Activated naive CD8-positive, alpha-beta T cell treated with anti-CD3 and anti-CD28 coated beads for 36 hours (primary cell): ENCODE results near the gene ADCY9. TPM values are rescaled to one million over a fixed set of nuclear protein-coding genes. Genes with fewer than 3 reads are reported as not detected.

Source experiments
- DNase-seq: peaks from one replicate; pipeline ENCODE4 v3.0.0; 2021
- H3K27ac Mint-ChIP-seq: one replicate; pipeline ENCODE4 v1.8.0; 2022; ENCODE audit warnings: mild to moderate bottlenecking, moderate library complexity, mixed read lengths
- H3K27me3 Mint-ChIP-seq: one replicate; pipeline ENCODE4 v1.8.0; 2022; ENCODE audit warnings: mild to moderate bottlenecking, mixed read lengths
- H3K36me3 Mint-ChIP-seq: one replicate; pipeline ENCODE4 v1.8.0; 2021; ENCODE audit warnings: mild to moderate bottlenecking, mixed read lengths
- H3K4me1 Mint-ChIP-seq: one replicate; pipeline ENCODE4 v1.8.0; 2021; ENCODE audit warnings: mixed read lengths
- H3K4me3 Mint-ChIP-seq: one replicate; pipeline ENCODE4 v1.8.0; 2022; ENCODE audit warnings: mild to moderate bottlenecking, moderate library complexity, mixed read lengths
- H3K9me3 Mint-ChIP-seq: one replicate; pipeline ENCODE4 v1.8.0; 2022; ENCODE audit warnings: mixed read lengths
- total RNA-seq, 2 experiments: library from RNA; stranded (reverse); gene quantifications; one replicate each; pipeline ENCODE4 v1.2.3, GENCODE V29; 2021

The ADCY9 gene
- total RNA-seq, 2 experiments from 2014 or later: 3.6 to 4.2 TPM

GRCh38 chr16:3922241-3922640 is 194.0 kb downstream of the ADCY9 start:
- no peak overlapping the region for H3K27ac Mint-ChIP-seq
- H3K9me3 Mint-ChIP-seq: peaks cover 10% of the 10 kb centered on the region
- no peak for DNase-seq
- H3K4me3 Mint-ChIP-seq: no peak overlapping the region
- H3K4me1 Mint-ChIP-seq: no peaks in the 10 kb centered on the region
- H3K27me3 Mint-ChIP-seq: peaks cover 25% of the 10 kb centered on the region
- peaks cover 2% of the 10 kb centered on the region for H3K36me3 Mint-ChIP-seq

DNA sequence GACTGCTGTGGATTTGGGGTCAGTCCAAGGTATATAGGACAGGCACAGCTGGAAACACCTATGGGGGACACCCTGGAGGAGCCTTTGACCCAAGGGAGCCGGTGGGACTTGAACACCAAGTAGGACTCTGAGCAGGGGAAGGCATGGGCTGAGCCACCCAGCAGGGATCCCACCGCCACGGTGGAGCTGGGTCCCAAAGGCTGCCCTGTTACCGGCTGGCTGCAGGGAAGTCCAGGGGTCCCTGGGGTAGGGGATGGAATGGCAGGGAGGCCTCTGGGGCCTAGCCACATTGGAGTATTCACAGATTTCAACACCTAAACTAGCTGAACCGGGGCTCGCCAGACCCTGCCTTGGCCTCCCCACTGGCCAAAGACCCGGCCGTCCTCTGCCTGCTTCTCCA is 196.0 kb downstream of the ADCY9 start:
- H3K9me3 Mint-ChIP-seq: peaks cover 13% of the 10 kb centered on the region
- H3K4me1 Mint-ChIP-seq: no peaks in the 10 kb centered on the region
- no peak overlapping the region for H3K4me3 Mint-ChIP-seq
- no peak overlapping the region for H3K27ac Mint-ChIP-seq
- H3K27me3 Mint-ChIP-seq: peaks cover 22% of the 10 kb centered on the region
- DNase-seq: no peak
- H3K36me3 Mint-ChIP-seq: peaks cover 2% of the 10 kb centered on the region

GRCh38 chr16:3919413-3919812 is 196.8 kb downstream of the ADCY9 start:
- Mint-ChIP-seq H3K9me3 (peaks cover 13% of the 10 kb centered on the region), H3K4me1 (no peaks in the 10 kb centered on the region), H3K27me3 (peaks cover 22% of the 10 kb centered on the region), H3K4me3 (no peak overlapping the region), H3K36me3 (peaks cover 2% of the 10 kb centered on the region), H3K27ac (no peak overlapping the region)
- DNase-seq: no peak

DNA sequence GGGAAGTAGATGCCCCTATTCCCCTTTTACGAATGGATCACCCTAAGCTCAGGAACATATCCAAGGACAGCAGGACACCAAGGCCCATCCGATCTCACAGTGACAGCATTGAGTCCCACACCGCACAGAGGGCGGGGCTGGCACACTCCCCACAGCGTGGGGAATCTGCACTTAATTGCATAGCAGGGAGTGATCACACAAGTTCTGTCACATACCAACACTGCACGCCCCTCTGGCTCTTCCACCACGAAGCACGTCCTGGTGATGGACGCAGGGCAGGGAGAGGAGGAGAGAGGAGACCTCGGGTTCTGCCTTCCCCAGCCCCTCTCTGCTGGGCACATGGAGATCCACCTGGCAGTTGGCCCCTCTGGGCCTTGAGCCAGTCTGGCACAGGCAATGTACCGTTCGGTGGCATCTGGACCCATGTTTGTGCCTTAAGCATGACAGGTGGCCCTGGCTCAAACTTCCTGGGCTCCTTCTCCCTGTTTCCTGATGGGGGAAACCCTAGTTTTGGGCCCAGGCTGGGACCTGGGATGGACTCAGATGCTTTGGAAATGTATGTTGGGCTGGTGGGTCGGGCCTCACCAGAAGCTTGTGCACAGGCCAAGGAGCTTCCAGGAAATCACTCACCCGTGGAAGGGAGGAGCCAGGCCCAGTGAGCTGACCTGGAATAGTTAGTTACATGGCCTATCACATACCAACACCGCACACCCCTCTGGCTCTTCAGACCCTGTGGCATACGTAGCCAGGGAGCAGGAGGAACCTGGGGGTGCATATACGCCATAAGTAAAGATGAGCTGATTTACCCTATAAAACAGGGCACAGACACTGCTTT is 200.6 kb downstream of the ADCY9 start:
- H3K4me1 Mint-ChIP-seq: no peaks in the 10 kb centered on the region
- DNase-seq: no peak
- H3K4me3 Mint-ChIP-seq: no peak overlapping the region
- H3K36me3 Mint-ChIP-seq: peaks cover 2% of the 10 kb centered on the region
- peaks cover 6% of the 10 kb centered on the region for H3K27me3 Mint-ChIP-seq
- no peak overlapping the region for H3K27ac Mint-ChIP-seq
- peaks cover 13% of the 10 kb centered on the region for H3K9me3 Mint-ChIP-seq

DNA sequence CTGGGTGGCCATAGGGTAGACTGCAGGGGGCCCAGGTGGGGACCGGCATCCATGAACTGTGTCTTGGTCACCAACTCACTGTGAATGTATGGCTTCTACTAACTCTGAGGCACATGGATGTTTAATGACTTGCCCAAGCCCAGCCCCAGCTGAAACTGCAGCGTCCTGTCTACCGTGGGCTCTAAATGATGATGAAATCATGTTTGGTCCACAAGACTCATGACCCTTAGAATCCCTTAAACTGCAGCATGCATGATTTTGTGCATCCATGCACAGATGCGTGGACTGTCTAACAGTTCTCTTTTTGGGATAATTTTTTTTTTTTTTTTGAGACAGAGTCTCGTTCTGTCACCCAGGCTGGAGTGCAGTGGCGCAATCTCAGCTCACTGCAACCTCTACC is 203.3 kb downstream of the ADCY9 start:
- H3K9me3 Mint-ChIP-seq: peaks cover 3% of the 10 kb centered on the region
- H3K4me1 Mint-ChIP-seq: no peaks in the 10 kb centered on the region
- no peaks in the 10 kb centered on the region for H3K36me3 Mint-ChIP-seq

More for the DNA sequence above, 203.3 kb downstream of the ADCY9 start:
- no peak for DNase-seq
- Mint-ChIP-seq H3K27ac (no peak overlapping the region), H3K4me3 (no peak overlapping the region), H3K27me3 (no peaks in the 10 kb centered on the region)

Other genes with a start within 250 kb of the ADCY9 start
- 10 to 100 TPM; 30.1 to 32.7 TPM for gene CREBBP, start 235.7 kb downstream of the ADCY9 start, total RNA-seq
- not detected for gene SRL, start 125.6 kb upstream of the ADCY9 start, total RNA-seq
- gene TFAP4, start 156.6 kb upstream of the ADCY9 start, total RNA-seq: 10 to 100 TPM; 44.2 to 44.9 TPM
- under 1 TPM; 0.08 to 0.16 TPM for gene GLIS2, start 199.6 kb upstream of the ADCY9 start, total RNA-seq
- gene PAM16, start 234.9 kb upstream of the ADCY9 start, total RNA-seq: 10 to 100 TPM; 73.0 to 73.9 TPM